HG03039 (cell line): Measurements from ENCODE around the gene BATF3.

Source experiments
- ATAC-seq: cut with Tn5 transposase; IDR thresholded peaks from one replicate; pipeline ENCODE4 v1.9.1; 2021; ENCODE audit warnings: mild to moderate bottlenecking, moderate library complexity; ENCODE audit not compliant: unreplicated experiment

The BATF3 gene

DNA sequence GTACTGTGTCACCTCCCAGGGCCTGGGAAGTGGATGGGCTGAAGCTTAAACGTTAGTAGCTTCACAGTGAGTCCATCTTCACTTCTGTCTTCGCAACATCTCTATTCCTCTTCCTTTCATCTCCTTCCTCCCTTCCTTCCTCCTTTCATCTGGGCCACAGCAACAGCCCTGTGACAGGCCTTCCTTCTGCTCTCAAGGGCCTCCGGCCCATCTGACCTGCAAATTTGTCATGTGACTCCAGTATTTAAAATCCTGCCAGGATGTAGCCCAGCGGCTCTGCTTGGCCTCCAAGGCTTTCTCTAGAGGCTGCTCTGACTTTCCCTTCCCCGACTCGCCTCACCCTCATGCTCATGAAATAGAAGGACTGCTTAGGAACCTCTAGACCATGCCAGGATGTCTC lies 10.9 kb upstream of the BATF3 start:
- no peak for ATAC-seq

DNA sequence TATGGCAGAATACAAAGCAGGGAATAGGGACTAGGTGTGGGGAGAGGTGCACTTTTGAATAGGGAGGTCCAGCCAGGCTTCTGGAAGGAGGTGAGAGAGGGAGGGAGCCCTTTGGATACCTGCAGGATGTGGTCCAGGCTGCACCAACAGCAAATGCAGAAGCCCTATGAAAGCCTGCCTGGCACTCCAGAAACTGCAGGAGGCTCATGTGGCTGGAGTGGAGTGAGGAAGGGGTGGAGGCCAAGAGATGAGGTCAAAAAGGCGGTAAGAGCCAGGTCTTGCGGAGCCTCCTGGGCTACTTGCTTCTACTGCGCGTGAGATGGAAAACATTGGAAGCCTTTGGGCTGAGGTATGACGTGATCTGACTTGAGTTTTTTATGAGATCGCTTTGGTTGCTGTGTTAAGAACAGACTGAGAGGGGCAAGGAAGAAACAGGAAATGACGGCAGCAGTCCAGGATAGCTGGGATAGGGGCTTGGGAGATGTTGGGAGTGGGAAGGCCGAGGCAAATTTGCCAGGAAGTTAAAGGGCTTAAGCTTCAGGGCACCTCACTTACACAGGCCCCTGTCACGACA lies 4.4 kb upstream of the BATF3 start:
- no peak for ATAC-seq

DNA sequence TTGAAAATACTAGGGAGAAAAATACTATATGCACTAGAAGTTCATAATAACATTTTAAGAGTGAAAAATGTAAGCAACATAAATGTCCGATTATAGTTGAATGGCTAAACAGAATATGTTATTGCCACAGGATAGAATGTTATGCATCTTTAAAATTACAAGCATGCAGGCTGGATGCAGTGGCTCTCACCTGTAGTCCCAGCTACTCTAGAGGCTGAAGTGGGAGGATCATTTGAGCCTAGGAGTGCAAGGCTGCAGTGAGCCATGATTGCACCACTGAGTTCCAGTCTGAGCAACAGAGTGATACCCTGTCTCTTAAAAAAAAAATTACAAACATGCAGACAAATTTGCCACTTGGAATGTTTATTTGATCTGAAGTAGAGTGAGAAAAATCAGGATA lies 3.0 kb upstream of the BATF3 start:
- ATAC-seq = no peak

DNA sequence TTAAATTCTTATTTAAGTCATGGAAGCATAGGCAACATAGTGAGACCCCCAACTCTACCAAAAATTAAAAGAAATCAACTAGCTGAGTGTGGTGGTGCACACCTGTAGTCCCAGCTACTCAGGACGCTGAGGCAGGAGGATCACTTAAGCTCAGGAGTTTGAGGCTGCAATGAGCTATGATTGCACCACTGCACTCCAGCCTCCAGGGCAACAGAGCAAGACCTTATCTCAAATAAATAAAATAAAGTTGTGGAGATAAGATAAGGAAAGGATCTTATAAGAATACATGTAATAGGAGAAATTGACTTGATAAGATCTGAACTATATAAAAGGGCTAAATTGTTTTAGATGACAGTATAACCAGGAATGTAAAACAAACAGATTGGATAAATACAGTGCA lies 2.3 kb upstream of the BATF3 start:
- ATAC-seq = no peak

DNA sequence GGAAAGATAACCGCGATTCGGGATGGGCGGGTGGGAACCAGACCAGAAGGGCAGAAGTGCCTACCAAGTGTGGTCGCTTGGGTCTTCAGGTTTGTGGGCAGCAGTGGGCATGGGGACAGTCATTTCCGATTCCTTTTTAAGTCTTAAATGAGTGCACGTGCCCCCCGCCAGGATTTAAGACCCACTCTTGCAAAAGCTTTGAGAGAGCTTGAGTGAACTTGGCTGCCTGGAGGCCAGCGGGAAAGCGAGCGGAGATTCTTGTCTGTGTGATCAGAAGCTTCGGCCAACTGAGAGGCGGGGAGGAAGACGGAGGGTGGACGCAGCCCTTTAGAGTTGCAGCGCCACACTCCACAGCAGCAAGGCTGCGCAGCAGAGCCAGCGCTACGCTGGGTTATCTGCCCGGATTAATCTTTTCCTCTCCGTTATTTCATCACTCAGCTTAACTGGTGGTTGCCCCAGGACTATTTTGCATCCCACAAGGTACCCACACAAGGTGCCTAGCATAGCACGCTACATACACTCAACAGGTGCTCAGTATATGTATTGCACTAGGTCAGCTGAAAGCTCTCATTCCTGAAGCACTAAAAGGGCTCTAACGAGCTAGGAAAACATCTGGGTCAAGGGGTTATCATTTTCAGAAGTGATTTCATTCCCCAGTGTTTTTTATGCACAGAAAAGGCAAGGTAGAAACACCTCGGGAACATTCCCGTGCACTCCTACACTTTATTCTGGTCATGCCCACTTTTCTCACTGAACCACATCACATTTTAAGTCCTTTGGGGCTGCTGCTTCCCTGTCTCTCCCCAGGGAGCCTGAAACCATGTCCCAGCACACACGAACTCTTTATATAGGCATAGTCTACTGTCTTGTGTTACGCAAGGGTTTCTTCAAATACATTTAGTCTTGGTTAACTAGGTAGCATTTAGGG lies 1.5 kb upstream of the BATF3 start:
- no peak for ATAC-seq

DNA sequence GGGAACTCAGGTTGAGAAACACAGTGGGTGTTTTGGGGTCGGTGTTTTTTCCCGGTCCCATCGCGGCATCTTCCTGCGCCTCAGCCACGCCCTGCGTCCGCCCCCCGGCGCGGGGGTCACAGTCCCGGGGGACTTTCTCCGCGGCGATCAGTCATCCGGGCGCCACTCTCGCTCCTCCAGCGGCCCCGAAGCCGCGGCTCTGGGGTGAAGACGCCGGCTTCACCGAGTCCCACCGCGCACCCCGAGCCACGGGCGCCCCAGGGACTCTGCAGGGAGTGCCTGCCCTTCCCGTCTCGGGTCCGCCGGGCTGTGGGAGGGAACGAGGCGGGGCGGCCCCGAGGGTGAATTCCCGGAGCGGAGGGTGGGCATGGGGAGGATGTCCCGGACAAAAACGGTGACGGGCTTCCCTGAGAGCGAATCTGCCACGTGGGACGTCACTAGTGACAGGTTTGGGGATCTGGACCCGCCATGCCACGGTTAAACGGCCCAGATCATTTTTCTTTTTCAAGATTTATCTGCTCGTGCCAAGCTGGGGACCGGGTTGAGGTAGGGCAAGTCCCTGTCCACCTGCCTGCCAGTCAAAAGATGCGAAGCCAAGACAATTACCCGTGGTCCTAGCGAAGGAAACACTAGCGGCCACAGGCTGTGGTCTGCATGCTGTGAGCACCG lies 717 bp upstream of the BATF3 start:
- ATAC-seq = peak; percentile 26

DNA sequence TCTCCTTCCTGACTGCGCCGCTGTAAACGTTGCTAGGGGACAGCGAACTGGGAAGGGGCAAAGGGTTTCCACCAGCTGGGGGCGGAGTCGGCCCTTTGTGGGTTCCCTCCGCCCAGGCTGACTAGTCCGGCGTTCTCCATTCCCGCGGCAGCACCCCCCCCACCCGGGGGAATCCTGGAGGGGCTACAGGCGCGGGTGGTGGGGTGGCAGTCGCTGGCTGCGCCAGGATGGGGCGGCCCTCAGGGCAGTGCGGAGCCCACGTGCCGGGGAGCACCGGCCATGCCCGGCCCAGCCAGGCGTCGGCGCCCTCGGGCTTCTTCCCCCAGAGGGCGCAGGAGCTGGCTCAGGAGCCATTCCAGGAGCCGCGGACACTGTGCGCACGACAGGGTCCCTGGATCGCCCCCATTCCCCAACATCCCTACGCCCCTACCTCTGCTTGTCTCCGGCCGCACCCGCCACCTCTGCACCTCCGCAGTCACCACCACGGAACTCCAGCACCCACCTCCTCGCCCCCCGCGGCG lies 476 bp downstream of the BATF3 start:
- peak; percentile 45 for ATAC-seq

DNA sequence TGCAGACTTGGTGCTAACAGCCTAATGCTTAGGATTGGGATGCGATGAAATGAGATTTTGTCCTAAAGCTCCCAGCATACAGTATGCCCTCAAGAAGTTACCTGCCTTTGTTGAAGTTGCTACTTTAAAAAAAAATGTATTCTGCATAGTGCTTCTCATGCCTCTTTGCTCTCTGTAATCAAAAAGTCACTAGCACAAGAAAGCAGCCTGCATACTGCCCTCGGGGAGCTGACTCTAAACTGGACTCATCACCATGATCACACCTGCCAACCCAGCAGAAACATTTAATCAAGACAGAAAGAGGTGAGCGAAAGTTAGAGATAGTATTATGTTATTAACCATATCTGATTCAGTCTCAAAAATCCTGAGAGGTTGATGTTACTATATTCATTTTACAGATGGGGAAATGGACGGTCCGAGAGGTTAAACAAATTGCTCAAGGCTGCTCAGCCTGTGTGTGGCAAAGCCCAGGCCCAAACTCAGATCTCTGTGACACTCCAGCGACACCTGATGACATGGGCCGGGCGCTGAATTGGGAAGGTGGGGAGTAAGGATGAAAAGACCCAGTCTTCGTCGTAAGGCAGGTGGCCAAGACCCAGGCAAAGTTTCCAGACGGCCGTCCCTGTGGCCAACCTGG lies 1.1 kb downstream of the BATF3 start:
- no peak for ATAC-seq

DNA sequence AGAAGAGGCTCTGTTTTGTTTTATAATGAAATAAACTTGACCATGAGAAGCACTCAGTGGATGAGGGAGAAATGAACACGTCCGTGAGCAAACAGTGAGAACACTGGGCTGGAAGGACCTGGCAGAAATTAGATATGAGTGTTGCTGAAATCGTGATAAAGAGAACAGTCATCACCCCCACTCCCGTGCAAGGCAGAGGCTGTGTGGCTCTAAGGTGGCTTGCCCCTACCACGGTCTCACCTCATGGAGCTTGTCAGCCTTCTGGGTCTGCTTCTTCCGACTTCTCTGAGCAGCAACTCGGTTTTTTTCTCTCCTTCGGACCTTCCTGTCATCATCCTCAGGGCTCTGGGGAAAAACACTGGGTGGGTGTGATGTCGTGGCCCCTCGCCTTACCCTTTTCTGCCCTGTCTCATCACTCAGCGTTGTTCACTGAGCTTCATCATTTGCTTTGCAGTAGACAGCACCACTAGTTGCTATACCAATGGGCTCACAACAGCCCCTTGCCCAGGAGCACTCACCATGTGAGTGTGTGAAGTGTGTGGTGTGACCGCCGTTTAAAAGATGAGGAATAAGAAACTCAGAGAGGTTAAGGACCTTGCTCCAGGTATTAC lies 2.8 kb downstream of the BATF3 start:
- ATAC-seq = no peak

DNA sequence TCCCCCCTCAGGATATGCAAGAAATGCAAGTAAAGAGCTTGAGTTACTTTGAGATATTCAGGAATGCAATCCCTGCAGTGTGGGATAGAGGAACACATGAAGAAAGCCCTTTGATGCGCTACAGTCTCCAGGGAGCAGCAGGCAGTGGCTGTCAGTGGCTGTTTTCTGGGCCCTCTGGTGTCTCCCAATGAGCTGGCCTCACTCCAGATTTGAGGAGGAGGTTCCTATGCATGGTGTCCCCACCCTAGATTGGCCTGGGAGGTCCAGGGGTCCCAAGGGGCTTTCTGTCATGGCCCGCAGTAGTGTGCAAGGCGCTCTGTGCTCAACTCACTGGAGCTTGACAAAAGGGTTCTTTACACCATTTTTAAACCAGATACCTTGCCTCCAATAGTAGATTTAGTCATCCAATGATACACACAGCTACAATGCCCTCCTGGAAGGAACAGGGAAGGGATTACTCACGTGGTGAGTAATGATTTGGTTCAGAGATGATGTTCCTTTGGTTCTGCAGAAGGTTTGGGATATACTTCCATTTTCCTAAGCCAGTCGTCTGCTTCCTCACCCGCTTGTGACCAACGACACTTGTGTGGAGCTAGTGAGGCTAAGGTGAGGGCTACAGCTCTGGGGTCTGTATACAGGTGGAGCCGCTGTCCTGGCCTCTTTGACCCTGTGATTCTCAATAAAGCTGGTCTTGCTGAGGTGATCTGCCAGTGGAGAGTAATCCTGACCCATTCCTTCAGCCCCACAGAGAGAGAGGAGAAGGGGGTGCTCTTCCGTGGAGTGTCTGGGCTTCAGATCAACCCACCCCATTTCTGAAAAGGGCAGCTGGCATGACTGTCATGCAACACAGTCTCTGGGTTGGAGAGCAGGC lies 6.6 kb downstream of the BATF3 start:
- ATAC-seq = no peak

DNA sequence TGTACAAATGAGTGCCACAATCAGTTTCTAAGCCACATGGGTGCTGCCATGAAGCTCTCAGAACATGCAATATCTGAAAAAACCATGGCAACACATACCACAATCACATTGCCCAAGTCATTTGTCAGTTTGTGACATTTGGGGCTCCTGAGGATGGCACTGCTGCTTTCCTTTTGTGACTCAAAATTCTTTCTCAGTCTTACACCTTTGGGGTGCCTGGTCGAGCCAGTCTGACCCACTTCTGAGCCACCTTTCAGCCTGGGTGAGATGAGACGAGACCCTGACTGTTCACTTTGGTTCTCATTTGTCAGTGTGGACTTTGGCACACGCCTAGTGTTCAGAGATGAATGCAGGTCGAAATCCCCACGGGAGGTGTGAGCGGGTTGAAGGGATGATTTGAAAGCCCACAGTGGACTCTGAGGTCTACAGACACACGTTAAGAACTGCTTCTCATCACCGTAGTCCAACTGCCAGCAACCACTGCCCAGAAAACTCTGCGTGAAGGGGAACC lies 8.0 kb downstream of the BATF3 start:
- ATAC-seq = no peak

DNA sequence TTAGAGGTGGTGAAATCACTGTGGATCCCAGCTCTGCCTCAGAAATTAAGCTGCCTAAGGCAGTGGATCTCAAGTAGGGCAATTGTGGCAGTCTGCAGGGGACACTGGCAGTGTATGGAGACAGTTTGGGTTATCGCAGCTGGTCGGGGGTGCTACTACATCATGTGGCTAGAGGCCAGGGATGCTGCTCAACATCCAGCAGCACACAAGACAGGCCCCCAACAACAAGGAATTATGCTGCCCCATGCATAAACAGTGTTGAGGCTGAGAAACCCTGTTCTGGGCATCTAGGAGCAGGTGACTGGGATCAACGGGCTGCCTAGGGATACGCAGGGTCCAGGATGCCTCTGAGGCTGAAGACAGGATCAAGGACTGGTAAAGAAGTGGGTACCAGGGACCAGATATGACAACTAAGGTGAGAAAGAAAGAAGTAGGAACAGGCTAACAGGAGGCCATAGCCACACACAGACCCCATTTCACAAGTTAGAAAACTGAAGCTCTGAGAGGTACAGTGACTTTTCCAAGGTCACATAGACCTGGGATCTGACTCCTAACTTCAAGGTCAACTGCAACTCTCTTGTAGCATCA lies 8.7 kb downstream of the BATF3 start:
- ATAC-seq = no peak

DNA sequence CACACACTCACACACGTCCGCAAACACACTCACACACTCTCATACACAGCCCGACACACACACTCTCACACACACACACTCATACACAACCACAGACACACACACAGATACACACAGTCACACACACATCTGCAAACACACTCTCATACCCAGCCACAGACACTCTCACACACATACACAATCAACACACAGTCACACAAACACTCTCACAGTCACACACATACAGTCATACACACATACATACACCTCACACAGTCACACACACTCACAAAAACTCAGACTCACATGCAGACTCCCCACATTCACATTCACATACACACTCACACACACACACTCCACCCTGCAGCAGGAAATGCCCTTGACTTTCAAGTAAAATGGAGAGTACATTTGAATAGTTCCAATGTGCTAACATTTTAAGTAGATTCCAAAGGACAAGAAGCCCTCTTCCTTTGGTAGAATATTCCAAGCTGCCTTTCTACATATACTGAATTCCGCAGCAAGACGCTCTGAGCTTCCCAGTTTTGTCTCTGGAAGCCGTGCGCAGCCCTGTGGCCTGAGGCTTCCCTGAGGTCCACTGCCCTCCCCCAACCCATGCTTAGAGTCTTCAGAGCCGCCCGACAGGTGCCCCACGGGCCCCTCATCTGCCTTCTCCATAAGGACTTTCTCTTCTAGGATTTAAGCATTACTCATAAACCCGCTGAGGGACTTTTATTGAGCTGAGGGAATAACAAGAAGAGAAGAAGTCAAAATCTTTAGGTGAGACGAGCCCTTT lies 9.7 kb downstream of the BATF3 start:
- no peak for ATAC-seq

DNA sequence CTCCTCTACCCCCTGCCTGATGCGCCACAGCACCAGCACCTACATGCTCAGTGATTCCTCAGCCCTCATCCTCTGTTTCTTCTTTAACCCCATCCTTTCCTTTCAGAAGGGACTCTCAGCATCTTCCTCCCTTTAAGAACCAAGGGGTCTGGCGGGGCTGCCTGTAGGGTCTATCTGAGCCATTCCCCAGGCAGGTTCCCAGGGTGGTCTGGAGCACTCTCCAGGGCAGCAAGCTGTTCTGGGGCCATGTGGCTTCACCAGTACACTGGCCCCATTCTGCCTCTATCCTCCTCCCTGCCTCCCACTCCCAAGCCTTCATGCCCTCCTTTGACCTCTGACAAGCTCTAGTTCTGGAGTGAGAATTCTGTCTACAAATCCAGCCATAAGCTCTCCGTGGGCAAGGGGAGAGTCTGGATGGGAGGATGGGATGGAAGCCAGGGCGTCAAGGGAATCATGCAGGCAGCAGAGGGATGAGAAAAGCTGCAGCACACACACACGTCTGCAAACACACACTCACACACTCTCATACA lies 10.4 kb downstream of the BATF3 start:
- ATAC-seq = no peak

DNA sequence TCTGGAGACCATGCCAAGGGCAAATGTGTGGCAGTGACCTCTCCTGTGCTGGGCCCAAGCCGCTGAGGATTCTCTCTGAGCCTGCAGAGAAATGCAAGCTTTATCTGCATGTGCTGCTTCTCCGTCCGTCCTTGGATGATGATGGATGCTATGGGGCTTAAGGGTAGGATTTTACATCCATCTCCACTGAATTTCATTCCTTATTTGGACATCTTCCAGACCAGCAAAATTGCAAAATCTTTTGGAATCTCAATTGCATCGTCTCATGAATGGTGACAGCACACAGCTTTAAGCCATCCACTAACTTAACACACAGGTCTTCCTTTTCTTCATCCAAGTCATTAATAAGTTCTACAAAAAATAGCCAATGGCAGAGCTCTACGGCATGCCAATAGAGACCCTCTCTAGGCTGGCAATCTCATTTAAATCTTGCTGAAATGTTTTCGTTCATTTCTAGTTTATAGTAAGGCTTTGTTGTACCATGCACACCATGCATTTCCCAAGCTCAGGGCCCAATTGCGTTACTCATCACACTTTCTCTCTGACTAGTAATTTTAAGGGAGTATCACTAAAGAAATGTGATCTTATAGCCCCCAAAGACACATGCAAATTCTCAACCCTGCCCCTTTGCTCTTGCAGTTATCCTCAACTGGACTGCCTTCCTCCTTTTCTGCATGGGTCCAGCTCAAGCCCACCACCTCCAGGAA lies 11.1 kb downstream of the BATF3 start:
- ATAC-seq = no peak

DNA sequence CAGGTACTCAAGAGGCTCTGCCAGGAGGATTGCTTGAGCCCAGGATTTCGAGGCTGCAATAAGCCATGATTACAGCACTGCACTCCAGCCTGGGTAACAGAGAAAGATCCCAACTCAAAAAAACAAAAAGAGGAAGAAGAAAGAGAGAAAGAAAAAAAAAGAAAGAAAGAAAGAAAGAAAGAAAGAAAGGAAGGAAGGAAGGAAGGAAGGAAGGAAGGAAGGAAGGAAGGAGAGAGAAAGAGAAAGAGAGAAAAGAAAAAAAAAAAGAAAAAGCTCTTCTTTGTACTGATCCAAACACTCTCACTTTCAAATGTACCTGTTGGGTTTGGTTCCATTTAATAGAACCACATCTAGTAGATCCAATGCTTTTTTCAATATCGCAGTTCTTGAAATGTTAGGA lies 11.8 kb downstream of the BATF3 start:
- no peak for ATAC-seq

DNA sequence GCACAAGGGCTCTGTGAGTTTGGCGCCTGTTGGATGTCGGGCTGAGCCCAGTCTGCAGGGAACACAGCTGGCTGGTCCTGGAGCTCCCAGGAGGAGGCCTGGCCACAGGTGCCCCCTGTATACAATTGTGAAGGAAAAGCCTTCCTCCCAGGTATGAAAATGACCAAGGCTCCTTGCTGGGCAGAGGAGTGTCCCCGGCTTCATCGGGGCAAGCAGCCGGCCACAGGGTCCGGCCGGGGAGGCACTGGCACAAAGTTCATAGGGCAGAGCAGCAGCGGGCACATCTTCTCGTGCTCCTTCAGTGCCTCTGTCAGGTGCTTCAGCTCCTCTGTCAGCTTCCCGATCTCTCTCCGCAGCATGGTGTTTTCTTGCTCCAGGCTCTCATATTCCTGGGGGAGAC lies 13.0 kb downstream of the BATF3 start:
- ATAC-seq = no peak

DNA sequence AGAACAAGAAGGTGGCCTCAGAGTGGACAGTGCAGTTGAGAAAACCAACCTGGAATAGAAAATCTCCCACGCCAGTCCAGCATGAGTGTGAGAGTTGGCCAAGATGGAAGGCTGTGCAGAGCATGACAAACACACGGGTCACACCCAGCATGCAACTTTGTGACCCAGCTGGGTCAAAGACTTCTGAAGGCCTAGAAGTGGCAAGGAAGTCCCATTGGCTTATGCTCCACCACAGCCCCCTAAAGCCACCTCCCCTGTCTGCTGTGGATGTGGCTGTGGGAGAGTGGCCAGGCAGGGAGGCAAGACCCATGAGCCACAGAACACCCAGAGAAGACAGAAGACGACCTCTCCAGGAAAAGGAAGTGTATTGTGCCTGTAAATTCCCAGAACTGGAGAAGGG lies 13.6 kb downstream of the BATF3 start:
- no peak for ATAC-seq
